ENCODE results near the gene GYG2.

- TF ChIP-seq GATA2 (IDR thresholded peaks at IDR 0.05; ENCODE audit: low read depth, low read length) (no peak), GATA3 (IDR thresholded peaks at IDR 0.05; ENCODE audit: low read depth, low read length) (no peak)
Measured at GRCh38 chrX:2924151-2924550, 95.4 kb downstream of the GYG2 start.

Measured in SH-SY5Y (cell line).